HG03460 (cell line): ENCODE measurements around the gene MAGEL2.
"Not testable (repeated sequence)": the region's sequence is repeated elsewhere in the genome, so short reads cannot be mapped to it uniquely, and the experiment has no call there.

ENCODE experiments used
- ATAC-seq: cut with Tn5 transposase; IDR thresholded peaks from one replicate; pipeline ENCODE4 v1.9.1; 2021; ENCODE audit not compliant: unreplicated experiment

MAGEL2 gene

DNA sequence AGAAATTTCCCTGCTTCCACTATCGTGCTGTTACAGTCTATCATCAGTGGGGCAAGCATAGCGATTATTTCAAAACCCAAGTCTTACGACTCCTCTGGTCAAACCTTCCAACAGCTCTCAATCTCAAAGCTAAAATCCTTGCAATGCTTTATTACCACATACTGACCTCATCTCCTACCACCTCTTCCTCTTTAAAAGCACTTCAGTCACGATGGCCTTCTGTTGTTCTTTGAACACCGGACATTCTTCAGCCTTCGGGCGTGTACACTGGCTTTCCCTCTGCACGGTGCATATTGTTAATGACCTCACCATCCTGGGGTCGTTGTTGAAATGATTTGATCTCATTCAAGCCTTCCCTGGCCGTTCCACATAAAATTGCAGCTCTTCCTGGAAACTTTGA is 31.1 kb downstream of the MAGEL2 start:
- no peak for ATAC-seq

DNA sequence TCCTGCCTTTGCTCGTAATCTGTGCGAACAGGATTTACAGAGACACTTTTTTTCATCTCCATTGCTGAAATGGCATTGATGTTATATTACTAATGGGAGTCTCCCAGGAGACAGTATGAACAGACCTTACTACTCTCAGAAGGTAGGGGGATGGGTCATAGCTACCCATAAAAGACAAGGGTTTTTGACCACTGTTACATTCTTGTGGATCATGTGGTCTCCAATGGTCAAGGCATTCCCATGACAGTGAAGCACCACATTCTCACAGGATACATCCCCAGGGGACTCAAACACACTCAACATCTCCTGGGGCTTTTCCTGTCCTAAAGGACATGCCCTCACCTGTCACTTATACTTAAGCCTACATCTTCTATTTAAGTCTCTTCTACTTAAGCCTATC is 41.4 kb downstream of the MAGEL2 start:
- ATAC-seq: no peak

DNA sequence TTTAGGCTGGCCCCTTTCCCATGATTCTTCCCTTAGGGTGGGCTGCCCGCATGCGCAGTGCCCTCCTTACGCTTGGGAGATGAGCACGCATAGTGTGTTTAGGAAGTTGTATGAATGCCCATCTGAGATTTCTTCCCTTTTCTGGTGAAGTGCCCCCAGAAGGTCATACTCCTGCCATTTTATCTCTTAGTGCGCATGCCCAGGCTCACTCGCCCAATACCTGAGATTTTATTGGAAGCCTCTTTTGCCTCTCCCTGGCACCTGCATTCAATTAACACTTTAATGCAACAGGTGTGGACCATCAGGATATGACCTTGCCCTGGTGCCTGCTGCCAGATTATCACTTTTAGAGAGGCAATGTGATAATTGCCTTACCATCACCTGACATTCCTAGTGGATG is 45.5 kb downstream of the MAGEL2 start:
- ATAC-seq: no peak

DNA sequence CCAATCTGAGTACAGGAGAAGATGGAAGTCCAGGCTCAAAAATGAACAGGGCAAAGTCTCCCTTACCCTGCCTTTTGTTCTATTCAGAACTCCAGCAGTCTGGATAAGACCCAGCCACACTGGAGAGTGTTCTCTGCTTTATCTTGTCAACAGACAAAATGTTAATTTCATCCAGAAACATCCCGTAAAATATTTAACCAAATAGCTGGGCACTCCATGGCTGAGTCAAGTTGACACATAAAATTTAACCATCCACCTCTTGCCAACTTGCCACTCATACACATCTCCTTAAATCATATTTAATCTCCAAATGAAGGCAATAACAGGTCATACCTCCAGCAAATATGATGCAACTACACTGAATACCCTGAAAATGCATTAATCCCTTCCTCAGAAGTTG is 48.6 kb downstream of the MAGEL2 start:
- ATAC-seq: no peak

DNA sequence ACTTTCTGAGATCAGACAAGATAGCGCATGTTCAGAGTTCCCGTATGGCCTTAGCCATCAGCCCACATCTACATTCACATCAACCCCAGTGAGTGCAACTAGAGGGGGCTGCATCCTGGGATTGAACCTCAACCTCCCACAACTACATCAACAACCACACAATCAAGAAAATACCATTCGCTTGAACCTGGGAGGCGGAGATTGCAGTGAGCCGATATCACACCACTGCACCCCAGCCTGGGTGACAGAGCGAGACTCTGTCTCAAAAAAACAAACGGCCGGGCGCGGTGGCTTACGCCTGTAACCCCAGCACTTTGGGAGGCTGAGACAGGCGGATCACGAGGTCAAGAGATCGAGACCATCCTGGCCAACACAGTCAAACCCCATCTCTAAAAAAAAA is 50.4 kb downstream of the MAGEL2 start:
- not testable (repeated sequence) for ATAC-seq

DNA sequence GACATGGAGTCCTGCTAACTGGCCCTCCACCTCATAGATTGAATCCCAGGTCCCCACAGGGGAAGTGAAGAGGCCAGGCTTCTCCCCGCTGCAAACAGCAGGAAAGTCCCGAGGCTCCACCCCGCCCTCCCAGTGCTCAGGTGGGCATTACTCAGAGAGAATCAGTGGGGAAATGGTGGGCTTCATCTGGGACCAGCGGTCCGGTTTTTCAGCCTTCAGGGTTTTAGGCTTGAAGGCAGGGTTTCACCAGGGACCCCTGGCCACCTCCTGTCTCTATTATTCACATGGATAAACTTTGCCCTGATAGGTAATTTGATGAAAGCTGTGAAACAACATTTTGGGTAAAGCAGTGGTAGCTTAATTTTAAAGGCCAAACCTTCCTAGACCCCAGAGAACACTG is 50.9 kb downstream of the MAGEL2 start:
- no peak for ATAC-seq

DNA sequence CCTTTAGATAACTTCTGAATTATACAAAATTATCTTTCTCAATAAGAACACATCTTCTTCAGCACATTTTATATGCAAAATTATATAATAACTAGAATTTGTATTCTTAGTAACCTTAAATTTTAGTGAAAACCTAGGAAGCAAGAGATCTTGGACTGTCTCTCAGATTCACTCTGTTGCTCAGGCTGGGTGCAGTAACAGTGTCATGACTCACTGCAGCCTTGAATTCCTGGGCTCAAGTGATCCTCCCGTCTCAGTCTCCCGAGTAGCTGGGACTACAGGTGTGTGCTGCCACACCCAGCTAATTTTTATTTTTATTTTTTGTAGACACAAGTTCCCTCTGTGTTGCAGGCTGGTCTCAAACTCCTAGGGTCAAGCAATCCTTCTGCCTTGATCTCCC is 52.3 kb downstream of the MAGEL2 start:
- no peak for ATAC-seq

DNA sequence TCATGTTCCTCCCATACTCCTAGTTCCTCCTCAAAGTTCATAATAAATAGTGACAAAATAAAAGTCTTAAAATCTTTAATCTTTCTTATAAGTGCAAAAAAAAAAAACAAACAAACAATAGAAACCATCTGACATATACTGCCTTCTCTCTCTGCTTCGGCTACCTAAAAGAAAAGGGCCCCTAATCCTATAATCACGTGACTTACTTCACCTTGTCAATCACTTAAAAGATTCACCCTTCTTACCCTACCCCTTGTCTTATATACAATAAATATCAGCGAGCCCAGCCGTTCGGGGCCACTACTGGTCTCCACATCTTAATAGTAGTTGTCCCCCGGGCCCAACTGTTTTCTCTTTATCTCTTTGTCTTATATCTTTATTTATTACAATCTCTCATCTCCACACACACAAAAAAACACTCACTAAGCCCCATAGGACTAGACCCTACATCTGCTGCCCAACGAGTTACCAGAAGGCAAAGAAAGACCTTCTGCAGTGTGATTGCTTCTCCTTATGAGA is 53.4 kb downstream of the MAGEL2 start:
- no peak for ATAC-seq
